Astrocyte of the spinal cord (primary cell): ENCODE data around the gene PRDX2.
A peak's percentile ranks its signal among the peaks of the same experiment; 100 is the strongest.
"Not testable (repeated sequence)": the region's sequence is repeated elsewhere in the genome, so short reads cannot be mapped to it uniquely, and the experiment has no call there.

Source experiments
- DNase-seq: peaks from one replicate; pipeline ENCODE4 v3.0.0; 2011; ENCODE audit warnings: low read depth, low spot score
- H3K4me3 ChIP-seq: 2 replicates; pipeline ENCODE4 v1.5.1; 2011; ENCODE audit warnings: low read depth, mild to moderate bottlenecking, low read length, moderate library complexity
- CTCF ChIP-seq: IDR thresholded peaks from 2 replicates; pipeline ENCODE4 v1.5.1; 2012; ENCODE audit warnings: low read depth, mild to moderate bottlenecking, low read length, inconsistent platforms
- in situ Hi-C: cut with HindIII; loops from 2 replicates; pipeline ENCODE4 v1.10.0; 2017; ENCODE audit warnings: low sequenced_read_pairs

The PRDX2 gene

GRCh38 chr19:12821761-12822160 is 20.2 kb upstream of the PRDX2 start:
- H3K4me3 ChIP-seq = no peak overlapping the region
- in situ Hi-C loops = no loop called here
- TF ChIP-seq CTCF = no peak
- no peak for DNase-seq

DNA sequence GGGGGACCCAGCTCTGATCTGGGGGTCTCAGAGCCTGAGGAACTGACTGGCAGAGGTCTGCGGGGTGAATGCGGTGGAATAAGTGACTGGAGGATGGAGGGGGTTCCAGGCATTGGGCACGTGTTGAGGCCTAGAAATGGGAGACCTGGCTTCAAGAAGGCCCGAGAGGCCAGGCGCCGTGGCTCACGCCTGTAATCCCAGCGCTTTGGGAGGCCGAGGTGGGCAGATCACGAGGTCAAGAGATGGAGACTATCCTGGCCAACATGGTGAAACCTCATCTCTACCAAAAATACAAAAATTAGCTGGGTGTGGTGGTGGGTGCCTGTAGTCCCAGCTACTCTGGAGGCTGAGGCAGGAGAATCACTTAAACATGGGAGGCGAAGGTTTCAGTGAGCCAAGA is 16.2 kb upstream of the PRDX2 start:
- in situ Hi-C loops, H3K4me3 ChIP-seq, DNase-seq: not testable (repeated sequence)

DNA sequence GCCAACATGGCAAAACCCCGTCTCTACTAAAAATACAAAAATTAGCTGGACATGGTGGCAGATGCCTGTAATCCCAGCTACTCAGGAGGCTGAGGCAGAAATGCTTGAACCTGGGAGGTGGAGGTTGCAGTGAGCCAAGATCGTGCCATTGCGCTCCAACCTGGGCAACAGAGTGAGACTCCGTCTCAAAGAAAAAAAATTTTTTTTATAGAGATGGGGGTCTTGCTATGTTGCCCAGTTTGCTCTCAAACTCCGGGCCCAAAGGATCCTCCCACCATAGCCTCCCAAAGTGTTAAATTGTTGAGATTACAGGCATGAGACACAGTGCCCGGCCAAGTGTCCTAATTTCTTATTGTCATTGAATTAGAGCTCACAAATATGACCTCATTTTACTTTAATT is 15.6 kb upstream of the PRDX2 start:
- H3K4me3 ChIP-seq, DNase-seq, in situ Hi-C loops: not testable (repeated sequence)

- no peak overlapping the region for H3K4me3 ChIP-seq
- in situ Hi-C loops = no loop called here
- TF ChIP-seq CTCF = no peak
- DNase-seq = no peak
Observed at GRCh38 chr19:12815088-12815487, 13.5 kb upstream of the PRDX2 start.

GRCh38 chr19:12806242-12807081 is 4.9 kb upstream of the PRDX2 start, which contains the start of gene RNASEH2A:
Gene RNASEH2A (plus strand): TSS chr19:12806584. CDS start chr19:12806674, 90 bp downstream.
- no peak for TF ChIP-seq CTCF
- in situ Hi-C loops = no loop called here
- H3K4me3 ChIP-seq = peak within 1 kb of the TSS; percentile 77
- peak; percentile 92 for DNase-seq

DNA sequence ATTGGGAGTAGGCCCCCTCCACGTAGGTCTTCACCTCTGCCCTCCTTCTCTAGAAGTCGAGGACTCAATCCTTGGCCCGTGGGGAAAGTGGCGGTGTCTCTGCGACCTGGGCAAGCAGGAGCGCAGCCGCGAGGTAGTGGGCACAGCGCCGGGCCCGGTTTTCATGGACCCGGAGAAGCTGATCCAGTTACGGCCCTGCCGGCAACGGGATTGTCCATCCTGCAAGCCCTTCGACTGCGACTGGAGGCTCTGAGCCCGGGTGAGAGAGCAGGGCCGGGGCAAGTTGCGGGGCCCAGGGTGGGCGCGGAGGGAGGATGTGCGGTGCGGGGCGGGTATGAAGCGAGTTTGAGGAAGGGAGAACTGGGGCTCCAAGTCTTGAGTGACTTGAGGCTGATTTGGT is 2.5 kb upstream of the PRDX2 start:
- no peak overlapping the region for H3K4me3 ChIP-seq
- no peak for DNase-seq
- TF ChIP-seq CTCF = no peak
- in situ Hi-C loops = no loop called here

- H3K4me3 ChIP-seq = peak overlapping the region; percentile 87
- no peak for TF ChIP-seq CTCF
- DNase-seq = no peak
- in situ Hi-C loops = no loop called here
Observed at GRCh38 chr19:12802267-12803106, 887 bp upstream of the PRDX2 start.
